Measurements from ENCODE around the gene BEND5. TPM values are rescaled to one million over a fixed set of nuclear protein-coding genes. Genes with fewer than 3 reads are reported as not detected.

The BEND5 gene
- total RNA-seq, 6 donors from 2014 or later, result 1.7 to 14.5 (median 3.7) TPM; not detected in 1

- H3K27me3 ChIP-seq, result no peaks in the 10 kb centered on the region
- H3K4me3 ChIP-seq, result no peak overlapping the region
- 35% methylated on average over 1 of the region's 1 CpG; no CpG with 5 or more reads in 1 of the 2 donors for WGBS, 2 donors
- DNase-seq (no peak), ATAC-seq (ENCODE audit: low FRiP score in 2 of 2) (no peak)
- no peaks in the 10 kb centered on the region for H3K36me3 ChIP-seq
- H3K27ac ChIP-seq, result no peak overlapping the region
- TF ChIP-seq EP300 (IDR thresholded peaks at IDR 0.05), result no peak
- no peak for TF ChIP-seq POLR2AphosphoS5 (IDR thresholded peaks at IDR 0.05)
- TF ChIP-seq, protein P1, sequence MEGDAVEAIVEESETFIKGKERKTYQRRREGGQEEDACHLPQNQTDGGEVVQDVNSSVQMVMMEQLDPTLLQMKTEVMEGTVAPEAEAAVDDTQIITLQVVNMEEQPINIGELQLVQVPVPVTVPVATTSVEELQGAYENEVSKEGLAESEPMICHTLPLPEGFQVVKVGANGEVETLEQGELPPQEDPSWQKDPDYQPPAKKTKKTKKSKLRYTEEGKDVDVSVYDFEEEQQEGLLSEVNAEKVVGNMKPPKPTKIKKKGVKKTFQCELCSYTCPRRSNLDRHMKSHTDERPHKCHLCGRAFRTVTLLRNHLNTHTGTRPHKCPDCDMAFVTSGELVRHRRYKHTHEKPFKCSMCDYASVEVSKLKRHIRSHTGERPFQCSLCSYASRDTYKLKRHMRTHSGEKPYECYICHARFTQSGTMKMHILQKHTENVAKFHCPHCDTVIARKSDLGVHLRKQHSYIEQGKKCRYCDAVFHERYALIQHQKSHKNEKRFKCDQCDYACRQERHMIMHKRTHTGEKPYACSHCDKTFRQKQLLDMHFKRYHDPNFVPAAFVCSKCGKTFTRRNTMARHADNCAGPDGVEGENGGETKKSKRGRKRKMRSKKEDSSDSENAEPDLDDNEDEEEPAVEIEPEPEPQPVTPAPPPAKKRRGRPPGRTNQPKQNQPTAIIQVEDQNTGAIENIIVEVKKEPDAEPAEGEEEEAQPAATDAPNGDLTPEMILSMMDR (IDR thresholded peaks at IDR 0.05), result no peak
- no peak for TF ChIP-seq POLR2A (IDR thresholded peaks at IDR 0.05)
- H3K4me1 ChIP-seq, result no peaks in the 10 kb centered on the region
- no peaks in the 10 kb centered on the region for H3K9me3 ChIP-seq
Measured at GRCh38 chr1:48793863-48794262, 17.2 kb upstream of the BEND5 start.

DNA sequence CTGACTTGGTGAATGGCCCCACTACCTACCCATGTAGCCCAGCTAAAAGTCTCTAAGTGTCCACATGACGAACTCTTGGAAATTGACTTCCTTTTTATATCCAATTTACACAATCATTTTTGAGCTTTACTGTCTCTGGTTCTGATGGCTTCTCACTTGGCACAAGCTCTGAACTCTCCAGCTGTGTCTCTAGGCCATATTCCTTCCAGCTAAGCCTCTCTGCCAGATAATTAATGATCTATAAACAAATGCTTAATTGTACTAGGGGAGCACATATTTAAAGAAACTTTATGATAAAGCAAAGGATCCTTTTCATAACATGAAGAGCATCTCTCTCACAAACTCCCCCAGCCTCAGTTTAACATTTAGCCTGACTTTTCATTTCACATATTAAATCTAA lies 16.3 kb upstream of the BEND5 start:
- TF ChIP-seq POLR2A (IDR thresholded peaks at IDR 0.05) (no peak), POLR2AphosphoS5 (IDR thresholded peaks at IDR 0.05) (no peak)
- TF ChIP-seq, protein P1 (IDR thresholded peaks at IDR 0.05), result no peak
- WGBS, 2 donors, result 56 to 65% methylated on average over 1 of the region's 1 CpG
- Histone ChIP-seq H3K9me3 (no peaks in the 10 kb centered on the region), H3K4me1 (no peaks in the 10 kb centered on the region), H3K27ac (no peak overlapping the region), H3K4me3 (no peak overlapping the region), H3K27me3 (no peaks in the 10 kb centered on the region), H3K36me3 (no peaks in the 10 kb centered on the region)
- DNase-seq (no peak), ATAC-seq (ENCODE audit: low FRiP score in 2 of 2) (no peak)

DNA sequence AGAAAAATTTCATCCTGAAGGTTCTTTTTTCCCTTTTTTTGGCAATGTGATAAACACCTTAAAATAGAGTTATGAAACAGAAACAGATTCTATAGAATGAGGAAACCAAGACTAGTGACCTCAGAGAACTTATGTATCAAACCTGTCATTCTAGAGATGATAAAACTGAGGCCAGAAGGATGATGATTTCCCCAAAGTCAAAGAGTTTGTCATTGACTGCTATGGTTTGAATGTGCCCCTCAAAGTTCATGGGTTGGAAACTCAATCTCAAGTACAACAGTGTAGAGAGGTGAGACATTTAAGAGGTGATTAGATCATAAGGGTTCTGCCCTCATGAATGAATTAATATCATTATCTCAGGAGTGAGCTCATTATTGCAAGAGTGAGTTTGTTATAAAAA lies 13.7 kb upstream of the BEND5 start:
- no peak for ATAC-seq (ENCODE audit: low FRiP score in 2 of 2)
- H3K27ac ChIP-seq, result no peak overlapping the region
- no peak for TF ChIP-seq EP300 (IDR thresholded peaks at IDR 0.05)

GRCh38 chr1:48789903-48790302 lies 13.2 kb upstream of the BEND5 start:
- TF ChIP-seq EP300 (IDR thresholded peaks at IDR 0.05) (no peak), POLR2A (IDR thresholded peaks at IDR 0.05) (no peak), POLR2AphosphoS5 (IDR thresholded peaks at IDR 0.05) (no peak)
- TF ChIP-seq, protein P1 (IDR thresholded peaks at IDR 0.05), result no peak
- 62 to 63% methylated on average over 4 of the region's 4 CpGs for WGBS, 2 donors

More for the DNA sequence above, 13.7 kb upstream of the BEND5 start:
- Histone ChIP-seq H3K27me3 (no peaks in the 10 kb centered on the region), H3K4me1 (no peaks in the 10 kb centered on the region), H3K36me3 (no peaks in the 10 kb centered on the region), H3K9me3 (no peaks in the 10 kb centered on the region), H3K4me3 (no peak overlapping the region)
- DNase-seq, result no peak

GRCh38 chr1:48785869-48786268 lies 9.2 kb upstream of the BEND5 start:
- no peak for ATAC-seq (ENCODE audit: low FRiP score in 2 of 2)
- DNase-seq, result no peak
- Histone ChIP-seq H3K9me3 (no peaks in the 10 kb centered on the region), H3K36me3 (no peaks in the 10 kb centered on the region), H3K27me3 (no peaks in the 10 kb centered on the region), H3K4me3 (no peak overlapping the region), H3K4me1 (no peaks in the 10 kb centered on the region), H3K27ac (no peak overlapping the region)
- 79 to 80% methylated on average over 1 of the region's 1 CpG for WGBS, 2 donors
- no peak for TF ChIP-seq POLR2AphosphoS5 (IDR thresholded peaks at IDR 0.05)
- no peak for TF ChIP-seq EP300 (IDR thresholded peaks at IDR 0.05)
- TF ChIP-seq POLR2A (IDR thresholded peaks at IDR 0.05), result no peak
- TF ChIP-seq, protein P1 (IDR thresholded peaks at IDR 0.05), result no peak

More at GRCh38 chr1:48789903-48790302, 13.2 kb upstream of the BEND5 start:
- ATAC-seq (ENCODE audit: low FRiP score in 2 of 2) (no peak), DNase-seq (no peak)
- Histone ChIP-seq H3K36me3 (no peaks in the 10 kb centered on the region), H3K9me3 (no peaks in the 10 kb centered on the region), H3K4me3 (no peak overlapping the region), H3K27me3 (no peaks in the 10 kb centered on the region), H3K27ac (no peak overlapping the region), H3K4me1 (no peaks in the 10 kb centered on the region)

All from upper lobe of left lung (tissue), 6 donors.